WERI-Rb-1 (cell line): ENCODE data around the gene SMOC1.

Experiments used
- DNase-seq: peaks from one replicate; pipeline ENCODE4 v3.0.0-alpha.2; 2020
- H3K27ac ChIP-seq: fragments of 250-450 bp; sonication (Bioruptor Pico); 2 replicates; pipeline ENCODE4 v1.5.1; 2020; ENCODE audit warnings: mild to moderate bottlenecking, moderate library complexity
- H3K27me3 ChIP-seq: fragments of 250-450 bp; sonication (Bioruptor Pico); 2 replicates; pipeline ENCODE4 v1.5.1; 2021; ENCODE audit warnings: mild to moderate bottlenecking, low read depth, moderate library complexity; ENCODE audit not compliant: insufficient read depth, severe bottlenecking
- H3K36me3 ChIP-seq: fragments of 250-450 bp; sonication (Bioruptor Pico); 2 replicates; pipeline ENCODE4 v1.5.1; 2020; ENCODE audit warnings: mild to moderate bottlenecking, moderate library complexity
- H3K4me3 ChIP-seq: 2 replicates; pipeline ENCODE4 v1.5.1; 2011; ENCODE audit warnings: low read depth, mild to moderate bottlenecking, control low read depth, low read length
- H3K9me3 ChIP-seq: fragments of 250-450 bp; sonication (Bioruptor Pico); 2 replicates; pipeline ENCODE4 v1.5.1; 2021; ENCODE audit warnings: mild to moderate bottlenecking, moderate library complexity; ENCODE audit not compliant: severe bottlenecking
- TF ChIP-seq, protein P1 (sequence below): IDR thresholded peaks from 2 replicates; pipeline ENCODE4 v1.5.1; 2011; ENCODE audit warnings: low read depth, mild to moderate bottlenecking, control low read depth, inconsistent platforms, low read length

Gene SMOC1

DNA sequence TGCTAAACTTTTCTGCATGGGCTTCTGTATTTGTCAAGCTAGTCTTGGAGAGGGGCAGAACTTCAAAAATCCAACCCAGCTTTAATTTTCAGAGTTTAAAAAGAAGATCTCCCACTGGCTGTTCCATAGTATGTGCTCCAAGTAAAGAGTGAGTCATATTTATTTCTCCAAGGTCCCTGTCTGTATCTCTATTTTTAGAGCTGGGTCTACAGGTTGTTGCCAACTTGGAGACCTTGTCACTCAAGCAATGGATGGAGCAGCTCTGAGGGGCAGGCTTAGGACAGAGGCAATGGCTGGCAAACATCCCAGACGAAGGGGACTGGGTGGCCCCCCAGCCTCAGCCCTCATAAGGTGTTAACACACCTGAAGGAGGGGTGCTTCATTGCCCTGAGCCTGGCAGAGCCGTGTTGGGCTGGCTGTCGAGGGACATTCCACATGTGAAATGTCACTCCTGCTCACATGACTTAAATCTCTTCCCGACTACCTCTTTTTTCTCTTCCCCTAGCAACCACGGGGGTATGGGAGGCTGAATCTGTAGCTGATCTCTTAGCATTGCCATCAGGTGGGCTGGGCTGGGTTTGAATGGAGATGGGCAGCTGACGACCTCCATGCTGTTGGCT is 103.1 kb downstream of the SMOC1 start:
- TF ChIP-seq, protein P1, sequence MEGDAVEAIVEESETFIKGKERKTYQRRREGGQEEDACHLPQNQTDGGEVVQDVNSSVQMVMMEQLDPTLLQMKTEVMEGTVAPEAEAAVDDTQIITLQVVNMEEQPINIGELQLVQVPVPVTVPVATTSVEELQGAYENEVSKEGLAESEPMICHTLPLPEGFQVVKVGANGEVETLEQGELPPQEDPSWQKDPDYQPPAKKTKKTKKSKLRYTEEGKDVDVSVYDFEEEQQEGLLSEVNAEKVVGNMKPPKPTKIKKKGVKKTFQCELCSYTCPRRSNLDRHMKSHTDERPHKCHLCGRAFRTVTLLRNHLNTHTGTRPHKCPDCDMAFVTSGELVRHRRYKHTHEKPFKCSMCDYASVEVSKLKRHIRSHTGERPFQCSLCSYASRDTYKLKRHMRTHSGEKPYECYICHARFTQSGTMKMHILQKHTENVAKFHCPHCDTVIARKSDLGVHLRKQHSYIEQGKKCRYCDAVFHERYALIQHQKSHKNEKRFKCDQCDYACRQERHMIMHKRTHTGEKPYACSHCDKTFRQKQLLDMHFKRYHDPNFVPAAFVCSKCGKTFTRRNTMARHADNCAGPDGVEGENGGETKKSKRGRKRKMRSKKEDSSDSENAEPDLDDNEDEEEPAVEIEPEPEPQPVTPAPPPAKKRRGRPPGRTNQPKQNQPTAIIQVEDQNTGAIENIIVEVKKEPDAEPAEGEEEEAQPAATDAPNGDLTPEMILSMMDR: no peak
- no peak overlapping the region for H3K4me3 ChIP-seq
- no peaks in the 10 kb centered on the region for H3K9me3 ChIP-seq
- no peaks in the 10 kb centered on the region for H3K27me3 ChIP-seq
- H3K36me3 ChIP-seq: no peaks in the 10 kb centered on the region
- H3K27ac ChIP-seq: no peak overlapping the region
- DNase-seq: no peak

DNA sequence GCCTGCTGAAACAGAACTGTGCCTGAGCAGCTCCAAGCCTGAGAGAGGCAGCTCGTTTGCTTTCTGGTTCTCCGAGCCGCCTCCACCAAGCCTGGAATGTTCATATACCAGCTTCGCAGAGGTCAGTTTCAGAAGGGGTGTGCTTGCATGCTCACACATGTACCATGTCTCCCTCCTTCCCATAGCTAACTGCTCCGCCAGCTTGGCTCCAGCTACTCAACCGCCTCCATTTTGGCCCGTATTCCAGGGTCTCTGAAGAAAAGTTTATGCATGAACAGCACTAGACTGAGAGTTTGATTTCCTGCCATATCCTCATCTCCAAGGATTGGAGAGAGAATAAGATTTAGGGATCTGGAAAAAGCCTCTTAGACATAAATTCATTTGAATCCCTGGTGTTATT is 103.7 kb downstream of the SMOC1 start:
- TF ChIP-seq, protein P1: no peak
- H3K27me3 ChIP-seq: no peaks in the 10 kb centered on the region
- no peak overlapping the region for H3K4me3 ChIP-seq
- H3K27ac ChIP-seq: no peak overlapping the region
- H3K9me3 ChIP-seq: no peaks in the 10 kb centered on the region
- DNase-seq: no peak
- H3K36me3 ChIP-seq: no peaks in the 10 kb centered on the region

DNA sequence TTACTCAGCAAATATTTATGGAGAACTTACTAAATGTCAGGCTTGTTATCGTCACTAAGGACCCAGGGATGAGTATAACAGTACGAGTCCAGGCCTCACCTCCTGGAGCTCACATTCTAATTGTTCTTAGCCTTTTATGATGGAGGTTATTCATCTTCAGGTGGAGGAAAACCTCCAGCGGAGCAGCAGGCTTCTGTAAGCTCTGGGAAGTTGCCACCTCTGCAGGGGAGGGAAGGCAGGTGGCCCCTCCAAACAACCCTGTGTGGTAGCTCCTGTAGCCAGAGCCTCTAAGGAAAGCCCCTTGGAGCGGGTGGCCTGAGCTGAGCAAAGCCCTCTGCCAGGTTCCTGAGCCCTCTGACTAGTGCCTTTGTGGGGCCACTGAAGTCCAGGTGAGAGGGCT is 104.1 kb downstream of the SMOC1 start:
- Histone ChIP-seq H3K4me3 (no peak overlapping the region), H3K27ac (no peak overlapping the region), H3K27me3 (no peaks in the 10 kb centered on the region), H3K36me3 (no peaks in the 10 kb centered on the region), H3K9me3 (no peaks in the 10 kb centered on the region)
- TF ChIP-seq, protein P1: no peak
- no peak for DNase-seq

DNA sequence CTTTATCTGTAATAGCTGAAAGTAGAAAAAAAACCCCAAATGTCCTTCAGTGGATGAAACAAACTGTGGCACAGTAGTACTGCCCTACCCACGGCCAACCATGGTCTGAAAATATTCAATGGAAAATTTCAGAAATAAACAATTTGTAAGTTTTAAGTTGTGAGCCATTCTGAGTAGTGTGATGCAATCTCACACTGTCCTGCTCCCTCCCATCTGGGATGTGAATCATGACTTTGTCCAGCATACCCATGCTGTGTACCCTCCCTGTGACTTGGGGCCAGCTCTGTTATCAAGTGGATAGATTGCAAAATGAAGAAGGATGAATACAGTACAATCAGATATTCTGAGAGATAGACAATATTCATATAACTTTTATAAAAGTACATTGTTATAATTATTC is 106.2 kb downstream of the SMOC1 start:
- Histone ChIP-seq H3K36me3 (no peaks in the 10 kb centered on the region), H3K9me3 (no peaks in the 10 kb centered on the region), H3K4me3 (no peak overlapping the region), H3K27ac (no peak overlapping the region), H3K27me3 (no peaks in the 10 kb centered on the region)
- no peak for DNase-seq
- TF ChIP-seq, protein P1: no peak

DNA sequence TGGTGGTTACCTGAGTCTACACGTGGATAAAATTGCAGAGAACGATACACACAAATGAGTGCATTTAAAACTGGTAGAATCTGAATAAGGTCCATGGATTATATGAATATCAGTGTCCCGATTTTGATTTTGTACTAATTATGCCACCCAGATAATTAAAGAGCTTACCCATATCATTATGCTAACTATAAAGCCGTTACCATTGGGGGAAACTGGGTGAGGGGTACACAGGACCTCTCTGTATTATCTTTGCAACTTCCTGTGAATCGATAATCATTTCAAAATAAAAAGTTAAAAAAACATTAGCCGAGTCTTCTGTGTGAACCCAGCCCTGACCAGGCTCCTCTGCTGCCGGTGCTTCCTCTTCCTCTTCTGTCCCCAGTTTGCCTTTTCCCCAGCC is 107.1 kb downstream of the SMOC1 start:
- no peak overlapping the region for H3K4me3 ChIP-seq
- no peak overlapping the region for H3K27ac ChIP-seq
- TF ChIP-seq, protein P1: no peak
- no peak for DNase-seq
- no peaks in the 10 kb centered on the region for H3K27me3 ChIP-seq
- no peaks in the 10 kb centered on the region for H3K36me3 ChIP-seq
- no peaks in the 10 kb centered on the region for H3K9me3 ChIP-seq

DNA sequence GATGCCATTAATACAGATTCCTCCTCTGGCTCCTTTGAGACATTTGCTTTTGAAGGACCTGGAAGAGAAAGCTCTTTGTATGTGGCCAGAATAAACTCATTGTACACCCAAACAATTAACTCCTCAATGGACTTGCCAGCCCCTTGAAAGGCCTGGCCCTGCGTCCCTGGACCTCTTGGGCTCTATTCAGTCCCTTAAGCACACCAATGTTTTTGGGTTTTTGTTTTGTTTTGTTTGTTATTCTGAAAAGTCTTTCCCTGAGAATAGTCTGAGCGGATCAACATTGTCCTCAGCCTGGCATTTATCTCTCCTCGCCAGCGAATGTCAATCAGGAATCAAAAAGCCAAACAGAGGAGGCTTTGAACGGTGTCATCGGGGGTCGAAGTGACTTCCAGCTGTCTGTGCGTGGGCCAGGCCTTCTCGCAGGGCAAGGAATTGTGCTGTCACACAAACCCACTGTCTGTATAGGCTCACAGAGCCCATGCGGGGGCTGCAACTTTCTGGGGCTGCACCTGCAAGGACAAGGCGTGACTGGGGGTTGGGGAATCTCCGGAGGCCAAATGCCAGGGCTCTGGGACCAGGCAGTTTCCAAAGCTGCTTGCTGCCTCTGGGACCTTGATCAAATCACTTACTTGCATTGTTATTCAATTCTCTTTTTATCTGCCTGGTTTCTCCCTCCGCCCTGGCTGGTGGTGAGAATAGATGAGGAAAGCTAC is 108.3 kb downstream of the SMOC1 start:
- TF ChIP-seq, protein P1: no peak
- Histone ChIP-seq H3K27me3 (no peaks in the 10 kb centered on the region), H3K27ac (no peak overlapping the region), H3K36me3 (no peaks in the 10 kb centered on the region), H3K9me3 (no peaks in the 10 kb centered on the region), H3K4me3 (no peak overlapping the region)
- no peak for DNase-seq
